ENCODE data around the gene LGR6. TPM values are rescaled to one million over a fixed set of nuclear protein-coding genes. Genes with fewer than 3 reads are reported as not detected.

LGR6 gene
- total and polyA plus RNA-seq, 12 donors: 0.06 to 1.0 (median 0.18) TPM; not detected in 3

DNA sequence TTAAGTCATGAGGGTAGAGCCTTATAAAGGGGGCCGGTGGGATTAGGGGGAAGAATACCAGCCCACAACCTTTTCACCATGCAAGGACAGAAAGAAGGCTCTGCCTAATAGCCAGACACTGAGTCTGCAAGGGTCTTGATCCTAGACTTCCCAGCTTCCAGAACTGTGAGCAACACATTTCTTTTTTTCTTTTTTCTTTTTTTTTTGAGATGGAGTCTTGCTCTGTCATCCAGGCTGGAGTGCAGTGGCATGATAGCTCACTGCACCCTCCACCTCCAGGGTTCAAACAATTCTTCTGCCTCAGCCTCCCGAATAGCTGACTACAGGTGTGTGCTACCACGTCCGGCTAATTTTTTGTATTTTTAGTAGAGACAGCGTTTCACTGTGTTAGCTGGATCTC is 47.3 kb upstream of the LGR6 start:
- Histone ChIP-seq H3K4me1 (replicated peaks in 1 of 2) (peaks cover under 1 to 23% of the 10 kb centered on the region in 2 donors), H3K27me3 (no peaks in the 10 kb centered on the region), H3K9me3 (replicated peaks in 1 of 3) (no peaks in the 10 kb centered on the region), H3K27ac (no peak overlapping the region), H3K4me3 (no peak overlapping the region), H3K36me3 (replicated peaks in 1 of 2) (no peaks in the 10 kb centered on the region)
- 87 to 95% (median 92%) methylated on average over 5 of the region's 5 CpGs for WGBS, 4 donors
- no peak for TF ChIP-seq POLR2A (IDR thresholded peaks at IDR 0.05)
- TF ChIP-seq, protein P1, sequence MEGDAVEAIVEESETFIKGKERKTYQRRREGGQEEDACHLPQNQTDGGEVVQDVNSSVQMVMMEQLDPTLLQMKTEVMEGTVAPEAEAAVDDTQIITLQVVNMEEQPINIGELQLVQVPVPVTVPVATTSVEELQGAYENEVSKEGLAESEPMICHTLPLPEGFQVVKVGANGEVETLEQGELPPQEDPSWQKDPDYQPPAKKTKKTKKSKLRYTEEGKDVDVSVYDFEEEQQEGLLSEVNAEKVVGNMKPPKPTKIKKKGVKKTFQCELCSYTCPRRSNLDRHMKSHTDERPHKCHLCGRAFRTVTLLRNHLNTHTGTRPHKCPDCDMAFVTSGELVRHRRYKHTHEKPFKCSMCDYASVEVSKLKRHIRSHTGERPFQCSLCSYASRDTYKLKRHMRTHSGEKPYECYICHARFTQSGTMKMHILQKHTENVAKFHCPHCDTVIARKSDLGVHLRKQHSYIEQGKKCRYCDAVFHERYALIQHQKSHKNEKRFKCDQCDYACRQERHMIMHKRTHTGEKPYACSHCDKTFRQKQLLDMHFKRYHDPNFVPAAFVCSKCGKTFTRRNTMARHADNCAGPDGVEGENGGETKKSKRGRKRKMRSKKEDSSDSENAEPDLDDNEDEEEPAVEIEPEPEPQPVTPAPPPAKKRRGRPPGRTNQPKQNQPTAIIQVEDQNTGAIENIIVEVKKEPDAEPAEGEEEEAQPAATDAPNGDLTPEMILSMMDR (IDR thresholded peaks at IDR 0.05): no peak
- intact Hi-C loops (cut with DNase I): no loop called here
- DNase-seq: no peak

DNA sequence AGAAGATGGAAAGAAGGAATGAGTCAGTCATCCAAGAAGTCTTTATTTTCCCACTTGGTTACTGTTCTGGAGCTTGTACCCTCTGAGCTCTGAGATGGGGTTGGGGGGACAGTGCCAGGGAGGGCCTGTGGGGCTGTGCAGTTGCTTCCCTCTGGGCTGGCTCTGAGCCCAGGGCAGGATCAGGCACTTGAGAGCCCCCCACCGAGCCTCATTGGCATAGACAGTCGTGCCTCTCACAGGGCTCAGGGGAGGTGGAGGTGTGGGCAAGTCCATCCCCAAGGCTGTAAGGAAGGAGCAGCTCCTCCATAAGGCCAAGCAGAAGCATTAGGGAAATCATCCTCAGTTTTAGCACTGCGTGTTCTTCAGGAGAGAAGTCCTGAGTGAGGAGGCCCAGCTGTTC is 46.6 kb upstream of the LGR6 start:
- 68 to 89% (median 79%) methylated on average over 1 to 3 of the region's 3 CpGs for WGBS, 4 donors
- intact Hi-C loops (cut with DNase I): no loop called here
- no peak for DNase-seq
- H3K36me3 ChIP-seq (replicated peaks in 1 of 2): peaks cover 0 to 3% of the 10 kb centered on the region in 2 donors
- no peak overlapping the region for H3K27ac ChIP-seq
- no peak overlapping the region for H3K4me3 ChIP-seq
- TF ChIP-seq, protein P1 (IDR thresholded peaks at IDR 0.05): no peak
- H3K4me1 ChIP-seq (replicated peaks in 1 of 2): peaks cover 0 to 17% of the 10 kb centered on the region in 2 donors
- no peaks in the 10 kb centered on the region for H3K27me3 ChIP-seq
- H3K9me3 ChIP-seq (replicated peaks in 1 of 3): no peaks in the 10 kb centered on the region

DNA sequence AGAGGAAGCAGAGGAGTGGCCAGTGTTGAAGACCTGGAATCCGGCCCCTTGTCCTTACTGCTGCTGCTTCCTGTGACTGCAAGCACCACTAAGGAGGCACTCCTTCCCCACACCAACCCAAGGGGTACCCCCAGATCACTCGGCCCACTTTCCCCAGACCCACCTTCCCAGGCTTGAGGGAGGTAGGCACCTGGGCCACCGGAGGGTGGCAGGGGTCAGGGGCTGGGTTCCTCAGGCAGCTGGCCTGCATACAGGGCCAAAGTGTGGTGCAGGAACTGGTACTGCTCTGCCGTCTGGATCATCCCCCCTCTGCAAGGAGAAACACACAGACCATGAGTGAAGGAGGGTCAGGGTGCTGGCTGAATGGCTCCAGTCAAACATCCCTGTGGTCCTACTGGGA is 45.2 kb upstream of the LGR6 start:
- Histone ChIP-seq H3K36me3 (replicated peaks in 1 of 2) (peaks cover 0 to 6% of the 10 kb centered on the region in 2 donors), H3K9me3 (replicated peaks in 1 of 3) (no peaks in the 10 kb centered on the region), H3K27me3 (no peaks in the 10 kb centered on the region), H3K4me3 (no peak overlapping the region), H3K4me1 (replicated peaks in 1 of 2) (peaks cover 0 to 5% of the 10 kb centered on the region in 2 donors), H3K27ac (no peak overlapping the region)
- DNase-seq: no peak
- intact Hi-C loops (cut with DNase I): no loop called here
- TF ChIP-seq, protein P1 (IDR thresholded peaks at IDR 0.05): no peak
- no peak for TF ChIP-seq POLR2A (IDR thresholded peaks at IDR 0.05)
- 73 to 100% (median 84%) methylated on average over 1 to 4 of the region's 4 CpGs for WGBS, 4 donors

DNA sequence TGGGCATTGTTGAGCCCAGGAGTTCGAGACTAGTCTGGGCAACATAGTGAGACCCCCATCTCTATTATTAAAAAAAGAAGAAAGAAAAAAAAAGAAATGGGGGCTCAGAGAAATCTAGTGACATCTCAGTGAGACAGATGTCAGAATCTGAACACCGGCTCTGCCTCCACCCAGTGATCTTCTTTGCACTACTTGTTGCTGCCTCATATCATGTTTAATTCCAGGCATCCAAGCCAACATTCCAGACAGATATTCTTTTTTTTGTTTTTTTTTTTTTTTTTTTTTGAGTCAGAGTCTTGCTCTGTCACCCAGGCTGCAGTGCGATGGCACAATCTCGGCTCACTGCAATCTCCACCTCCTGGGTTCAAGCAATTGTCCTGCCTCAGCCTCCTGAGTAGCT is 44.0 kb upstream of the LGR6 start:
- Histone ChIP-seq H3K36me3 (replicated peaks in 1 of 2) (peaks cover 0 to 6% of the 10 kb centered on the region in 2 donors), H3K4me1 (replicated peaks in 1 of 2) (peaks cover 0 to 5% of the 10 kb centered on the region in 2 donors), H3K9me3 (replicated peaks in 1 of 3) (no peaks in the 10 kb centered on the region), H3K27me3 (no peaks in the 10 kb centered on the region), H3K27ac (no peak overlapping the region), H3K4me3 (no peak overlapping the region)
- DNase-seq: no peak
- 66 to 80% (median 73%) methylated on average over 4 of the region's 4 CpGs for WGBS, 4 donors
- TF ChIP-seq POLR2A (IDR thresholded peaks at IDR 0.05): no peak
- TF ChIP-seq, protein P1 (IDR thresholded peaks at IDR 0.05): no peak
- intact Hi-C loops (cut with DNase I): no loop called here
